Fibroblast of lung (primary cell): ENCODE results near the gene GBP6.

ENCODE experiments used
- CTCF ChIP-seq, 2 donors: IDR thresholded peaks in 1 of 2; conservative IDR thresholded peaks in 1 of 2; 1 replicate in 1 of 2; 2 replicates in 1 of 2; pipeline ENCODE4 v1.5.1; 2011 to 2012; ENCODE audit warnings: low read length in 2 of 2, control low read depth in 1 of 2, inconsistent platforms in 1 of 2, low read depth in 1 of 2, mild to moderate bottlenecking in 1 of 2
- EZH2 ChIP-seq: IDR thresholded peaks from 2 replicates; pipeline ENCODE4 v1.5.1; 2012; ENCODE audit warnings: low read length, control low read depth, mild to moderate bottlenecking; ENCODE audit errors: missing control alignments

GRCh38 chr1:89394851-89395250 lies 31.0 kb downstream of the GBP6 start:
- no peak for TF ChIP-seq CTCF (conservative IDR thresholded peaks at IDR 0.05 in 1 of 2, IDR thresholded peaks at IDR 0.05 in 1 of 2; ENCODE audit: low read depth in 1 of 2, low read length in 2 of 2)
- no peak for TF ChIP-seq EZH2
